Measurements from ENCODE around the gene CXCL17.

The CXCL17 gene

DNA sequence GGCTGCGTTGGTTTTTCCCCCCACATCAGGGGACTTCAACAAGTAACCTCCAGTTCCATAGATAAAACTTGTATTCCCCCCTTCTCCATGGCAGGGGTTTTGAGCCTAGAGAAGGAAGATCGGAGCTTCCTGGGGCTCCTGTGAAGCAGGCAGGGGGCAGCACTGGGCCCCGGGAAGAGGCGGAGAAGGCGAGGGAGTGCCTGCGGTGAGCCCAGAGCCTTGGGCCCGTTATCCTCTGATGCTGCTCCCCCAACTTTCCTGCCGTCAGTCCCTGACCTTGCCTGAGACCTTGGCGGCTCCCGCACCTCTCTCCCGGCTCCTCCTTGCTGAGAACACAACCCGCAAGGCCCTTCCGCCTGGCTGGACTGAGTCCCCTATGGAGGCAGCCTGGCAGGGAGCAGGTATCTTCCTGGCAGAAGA is 18.0 kb downstream of the CXCL17 start:
- no peaks in the 10 kb centered on the region for H3K27me3 ChIP-seq (ENCODE audit: insufficient read depth, low read length, poor library complexity)
- H3K9me3 ChIP-seq (ENCODE audit: insufficient read depth, low read length, severe bottlenecking): no peaks in the 10 kb centered on the region
- H3K9ac ChIP-seq (ENCODE audit: low read depth, low read length): no peak overlapping the region
- no peaks in the 10 kb centered on the region for H3K36me3 ChIP-seq (ENCODE audit: insufficient read depth, low read length)
- H2AFZ ChIP-seq (ENCODE audit: low read depth, low read length): 0 out of 2 replicates have a peak overlapping the region, but pooled peaks have one; percentile 63
- peaks cover 14% of the 10 kb centered on the region for H4K20me1 ChIP-seq (ENCODE audit: insufficient read depth, low read length)
- no peaks in the 10 kb centered on the region for H3K79me2 ChIP-seq (ENCODE audit: insufficient read depth, low read length)
- no peak overlapping the region for H3K27ac ChIP-seq (ENCODE audit: low read length)
- H3K4me1 ChIP-seq (ENCODE audit: insufficient read depth, low read length): peaks cover 24% of the 10 kb centered on the region
- ATAC-seq (ENCODE audit: insufficient read depth, low read depth) (no peak), DNase-seq (no peak)
- TF ChIP-seq, protein P1, sequence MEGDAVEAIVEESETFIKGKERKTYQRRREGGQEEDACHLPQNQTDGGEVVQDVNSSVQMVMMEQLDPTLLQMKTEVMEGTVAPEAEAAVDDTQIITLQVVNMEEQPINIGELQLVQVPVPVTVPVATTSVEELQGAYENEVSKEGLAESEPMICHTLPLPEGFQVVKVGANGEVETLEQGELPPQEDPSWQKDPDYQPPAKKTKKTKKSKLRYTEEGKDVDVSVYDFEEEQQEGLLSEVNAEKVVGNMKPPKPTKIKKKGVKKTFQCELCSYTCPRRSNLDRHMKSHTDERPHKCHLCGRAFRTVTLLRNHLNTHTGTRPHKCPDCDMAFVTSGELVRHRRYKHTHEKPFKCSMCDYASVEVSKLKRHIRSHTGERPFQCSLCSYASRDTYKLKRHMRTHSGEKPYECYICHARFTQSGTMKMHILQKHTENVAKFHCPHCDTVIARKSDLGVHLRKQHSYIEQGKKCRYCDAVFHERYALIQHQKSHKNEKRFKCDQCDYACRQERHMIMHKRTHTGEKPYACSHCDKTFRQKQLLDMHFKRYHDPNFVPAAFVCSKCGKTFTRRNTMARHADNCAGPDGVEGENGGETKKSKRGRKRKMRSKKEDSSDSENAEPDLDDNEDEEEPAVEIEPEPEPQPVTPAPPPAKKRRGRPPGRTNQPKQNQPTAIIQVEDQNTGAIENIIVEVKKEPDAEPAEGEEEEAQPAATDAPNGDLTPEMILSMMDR (IDR thresholded peaks at IDR 0.05; ENCODE audit: borderline replicate concordance, extremely low read depth, low read length, poor library complexity, severe bottlenecking): no peak
- TF ChIP-seq EZH2 (IDR thresholded peaks at IDR 0.05; ENCODE audit: borderline replicate concordance, low read depth, low read length, severe bottlenecking): no peak
- no peak overlapping the region for H3K4me2 ChIP-seq (ENCODE audit: insufficient read depth, low read length)
- no peak overlapping the region for H3K4me3 ChIP-seq (ENCODE audit: low read depth in 1 of 2, low read length in 2 of 2)

DNA sequence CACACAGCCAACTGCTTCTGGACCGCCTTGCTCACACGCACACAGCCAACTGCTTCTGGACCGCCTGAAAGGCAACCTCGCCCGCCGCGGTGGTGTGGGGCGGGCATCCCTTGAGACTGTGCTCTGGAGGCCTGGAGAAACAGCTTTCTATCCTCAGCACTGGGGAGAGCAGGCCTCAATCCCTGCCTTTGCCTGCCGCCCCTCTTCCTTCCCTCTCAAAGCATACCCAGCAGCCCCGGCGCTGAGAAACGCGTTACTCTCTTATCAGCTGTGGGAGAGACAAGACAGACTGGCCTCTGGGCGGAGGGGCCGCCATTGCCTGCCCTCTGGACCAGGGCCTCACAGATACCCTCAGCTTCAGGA is 18.4 kb downstream of the CXCL17 start:
- H2AFZ ChIP-seq (ENCODE audit: low read depth, low read length): peak overlapping the region; percentile 63

DNA sequence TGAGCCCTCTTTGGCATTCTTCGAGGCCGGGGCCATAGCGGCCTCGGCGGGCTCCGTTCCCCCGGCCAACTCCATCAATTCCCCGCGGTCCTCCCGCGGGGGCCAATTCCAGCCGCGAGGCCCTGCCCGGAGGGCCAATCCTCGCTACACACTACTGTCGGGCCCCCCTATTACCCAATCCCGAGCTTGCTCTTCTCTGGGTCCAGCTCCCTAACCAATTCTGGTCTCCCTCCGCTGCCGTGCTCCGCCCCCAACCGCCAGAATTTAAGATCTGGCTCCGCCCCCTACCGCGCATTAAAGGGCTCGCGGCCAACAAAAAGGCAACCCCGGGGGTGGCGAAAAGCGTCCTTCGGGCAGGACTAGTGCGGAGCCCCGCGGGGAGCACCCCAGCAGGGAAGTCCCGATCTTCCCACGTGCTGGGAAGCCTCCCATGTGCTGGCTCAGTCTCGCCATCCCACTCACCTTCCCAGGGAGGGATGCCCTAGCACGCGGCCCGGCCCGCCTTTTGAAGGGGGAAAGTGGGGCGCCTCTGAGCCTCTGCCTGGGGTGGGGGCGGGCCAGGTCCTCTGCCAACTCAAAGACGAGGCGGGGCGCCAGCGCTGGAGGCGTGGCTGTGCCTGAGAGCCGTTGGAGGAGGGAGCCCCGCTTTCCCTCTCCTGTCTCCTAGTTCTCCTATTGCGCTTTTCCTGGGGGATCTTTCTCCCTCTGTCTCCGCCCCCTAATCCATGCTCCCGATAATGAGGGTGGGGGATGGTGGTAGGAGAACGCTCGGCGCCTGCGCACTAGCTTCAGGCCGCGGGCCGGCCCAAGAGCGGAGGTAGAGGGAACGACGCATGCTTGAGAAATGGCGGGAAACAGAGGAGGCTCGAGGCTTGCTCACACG is 19.0 kb downstream of the CXCL17 start:
- no peak for TF ChIP-seq EZH2 (IDR thresholded peaks at IDR 0.05; ENCODE audit: borderline replicate concordance, low read depth, low read length, severe bottlenecking)
- TF ChIP-seq, protein P1 (IDR thresholded peaks at IDR 0.05; ENCODE audit: borderline replicate concordance, extremely low read depth, low read length, poor library complexity, severe bottlenecking): no peak
- Histone ChIP-seq H3K79me2 (ENCODE audit: insufficient read depth, low read length) (no peaks in the 10 kb centered on the region), H4K20me1 (ENCODE audit: insufficient read depth, low read length) (peaks cover 14% of the 10 kb centered on the region), H3K36me3 (ENCODE audit: insufficient read depth, low read length) (no peaks in the 10 kb centered on the region), H3K27ac (ENCODE audit: low read length) (peak overlapping the region; percentile 61), H3K9ac (ENCODE audit: low read depth, low read length) (peak overlapping the region; percentile 60), H3K4me2 (ENCODE audit: insufficient read depth, low read length) (peak overlapping the region; percentile 72), H3K4me3 (ENCODE audit: low read depth in 1 of 2, low read length in 2 of 2) (peak overlapping the region; percentile 26 to 70; a peak in 3 of 4 replicates), H3K4me1 (ENCODE audit: insufficient read depth, low read length) (peaks cover 24% of the 10 kb centered on the region), H2AFZ (ENCODE audit: low read depth, low read length) (peak overlapping the region; percentile 63), H3K27me3 (ENCODE audit: insufficient read depth, low read length, poor library complexity) (no peaks in the 10 kb centered on the region), H3K9me3 (ENCODE audit: insufficient read depth, low read length, severe bottlenecking) (no peaks in the 10 kb centered on the region)
- DNase-seq (peak; percentile 89), ATAC-seq (ENCODE audit: insufficient read depth, low read depth) (peak; percentile 95)

More for the DNA sequence above, 18.4 kb downstream of the CXCL17 start:
- Histone ChIP-seq H3K27me3 (ENCODE audit: insufficient read depth, low read length, poor library complexity) (no peaks in the 10 kb centered on the region), H3K4me3 (ENCODE audit: low read depth in 1 of 2, low read length in 2 of 2) (peak overlapping the region in 1 of 2 experiments; percentile 70; a peak in 2 of 4 replicates), H3K36me3 (ENCODE audit: insufficient read depth, low read length) (no peaks in the 10 kb centered on the region), H3K9me3 (ENCODE audit: insufficient read depth, low read length, severe bottlenecking) (no peaks in the 10 kb centered on the region), H4K20me1 (ENCODE audit: insufficient read depth, low read length) (peaks cover 14% of the 10 kb centered on the region), H3K4me1 (ENCODE audit: insufficient read depth, low read length) (peaks cover 24% of the 10 kb centered on the region), H3K9ac (ENCODE audit: low read depth, low read length) (peak overlapping the region; percentile 60; the same call in 1 of the 2 replicates), H3K79me2 (ENCODE audit: insufficient read depth, low read length) (no peaks in the 10 kb centered on the region), H3K27ac (ENCODE audit: low read length) (no peak overlapping the region; the same call in 1 of the 2 replicates), H3K4me2 (ENCODE audit: insufficient read depth, low read length) (peak overlapping the region; percentile 72)
- ATAC-seq (ENCODE audit: insufficient read depth, low read depth) (no peak), DNase-seq (no peak)
- TF ChIP-seq, protein P1 (IDR thresholded peaks at IDR 0.05; ENCODE audit: borderline replicate concordance, extremely low read depth, low read length, poor library complexity, severe bottlenecking): no peak
- TF ChIP-seq EZH2 (IDR thresholded peaks at IDR 0.05; ENCODE audit: borderline replicate concordance, low read depth, low read length, severe bottlenecking): no peak
